ENCODE measurements around the gene MS4A18. TPM values are rescaled to one million over a fixed set of nuclear protein-coding genes. Genes with fewer than 3 reads are reported as not detected.

Gene MS4A18
- total RNA-seq, 1 donor: not detected

GRCh38 chr11:60785806-60786361 is 61.4 kb downstream of the MS4A18 start:
- no peak for TF ChIP-seq CTCF (IDR thresholded peaks at IDR 0.05; ENCODE audit: insufficient read depth, low read length)
- peak; percentile 13 for DNase-seq (ENCODE audit: low read depth)
- H3K4me3 ChIP-seq (ENCODE audit: low read depth, low read length): no peak overlapping the region

- no peak overlapping the region for H3K4me3 ChIP-seq (ENCODE audit: low read depth, low read length)
- TF ChIP-seq CTCF (IDR thresholded peaks at IDR 0.05; ENCODE audit: insufficient read depth, low read length): no peak
- DNase-seq (ENCODE audit: low read depth): peak; percentile 80
Observed at GRCh38 chr11:60786811-60787567, 62.5 kb downstream of the MS4A18 start.

GRCh38 chr11:60788401-60789125 is 64.0 kb downstream of the MS4A18 start:
- no peak for TF ChIP-seq CTCF (IDR thresholded peaks at IDR 0.05; ENCODE audit: insufficient read depth, low read length)
- DNase-seq (ENCODE audit: low read depth): peak; percentile 12
- H3K4me3 ChIP-seq (ENCODE audit: low read depth, low read length): no peak overlapping the region

DNA sequence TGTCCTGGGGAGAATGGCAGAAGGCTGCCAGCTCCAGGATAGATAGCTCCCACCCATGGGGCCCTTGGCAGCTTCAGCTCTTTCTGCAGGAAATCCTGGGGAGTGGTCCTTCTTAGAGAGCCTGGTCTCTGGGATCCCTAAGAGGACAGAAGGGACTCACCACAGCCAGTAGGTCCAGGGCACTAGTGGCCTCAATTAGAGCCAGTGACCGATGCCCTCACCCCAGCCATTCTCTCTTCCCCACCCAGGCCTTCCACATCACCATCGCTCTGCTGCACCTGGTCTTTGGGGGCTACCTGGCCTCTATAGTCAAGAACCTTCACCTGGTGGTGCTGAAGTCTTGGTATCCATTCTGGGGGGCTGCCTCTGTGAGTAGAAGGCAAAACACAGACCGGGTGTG is 66.2 kb downstream of the MS4A18 start:
- no peak overlapping the region for H3K4me3 ChIP-seq (ENCODE audit: low read depth, low read length)
- no peak for DNase-seq (ENCODE audit: low read depth)
- TF ChIP-seq CTCF (IDR thresholded peaks at IDR 0.05; ENCODE audit: insufficient read depth, low read length): no peak

DNA sequence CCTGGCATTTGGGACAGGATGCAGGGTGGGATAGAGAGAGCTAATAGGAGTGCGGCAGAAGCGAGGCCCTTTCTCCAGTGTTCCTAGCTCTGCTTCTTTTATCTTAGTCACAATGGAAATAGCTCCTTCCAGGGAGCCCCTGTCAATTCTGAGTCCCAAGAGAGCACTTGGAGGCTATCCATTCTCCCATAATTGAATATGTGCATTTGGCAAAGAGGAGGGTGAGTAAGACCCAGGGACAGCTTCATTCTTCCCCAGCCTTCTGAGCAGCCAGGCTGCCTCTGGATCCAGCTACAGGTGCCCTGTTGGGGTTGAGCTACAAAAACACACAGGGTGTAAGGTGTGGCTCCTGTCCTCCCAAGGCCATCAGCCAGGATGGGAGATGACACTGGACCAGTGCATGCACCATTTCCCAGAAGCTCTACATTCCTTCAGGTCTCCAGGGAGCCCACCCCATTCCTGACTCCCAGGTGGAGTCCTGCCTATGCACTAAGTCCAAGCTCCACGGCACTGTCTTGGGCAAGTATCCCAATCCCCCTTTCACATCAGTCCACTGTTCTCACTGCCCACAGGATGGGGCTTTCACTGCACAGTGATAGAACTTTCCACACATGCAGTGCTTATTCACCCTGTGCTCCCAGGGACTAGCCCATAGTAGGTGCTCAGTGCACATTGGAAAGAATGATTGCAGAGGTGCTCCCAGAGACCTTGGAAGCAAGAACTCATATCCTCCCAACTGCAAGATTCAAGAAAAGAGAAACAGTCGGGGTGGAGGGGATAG is 66.8 kb downstream of the MS4A18 start:
- TF ChIP-seq CTCF (IDR thresholded peaks at IDR 0.05; ENCODE audit: insufficient read depth, low read length): no peak
- peak; percentile 33 for DNase-seq (ENCODE audit: low read depth)
- no peak overlapping the region for H3K4me3 ChIP-seq (ENCODE audit: low read depth, low read length)

GRCh38 chr11:60792521-60792920 is 68.0 kb downstream of the MS4A18 start:
- H3K4me3 ChIP-seq (ENCODE audit: low read depth, low read length): no peak overlapping the region
- no peak for TF ChIP-seq CTCF (IDR thresholded peaks at IDR 0.05; ENCODE audit: insufficient read depth, low read length)
- no peak for DNase-seq (ENCODE audit: low read depth)

Measured in fibroblast of the aortic adventitia (primary cell).